Retinal pigment epithelial cell (primary cell): ENCODE results near the gene RILPL2.
"Not testable (repeated sequence)": the region's sequence is repeated elsewhere in the genome, so short reads cannot be mapped to it uniquely, and the experiment has no call there.

Experiments used
- DNase-seq: peaks from one replicate; pipeline ENCODE4 v3.0.0-alpha.2; 2010; ENCODE audit warnings: low read depth
- H3K4me3 ChIP-seq: 2 replicates; pipeline ENCODE4 v1.5.1; 2011; ENCODE audit warnings: mild to moderate bottlenecking, low read length, control low read depth, moderate library complexity
- CTCF ChIP-seq: conservative IDR thresholded peaks from 2 replicates; pipeline ENCODE4 v1.5.1; 2011; ENCODE audit warnings: low read depth, low read length, control low read depth, inconsistent platforms

The RILPL2 gene

GRCh38 chr12:123433615-123434014 is 2.9 kb downstream of the RILPL2 start:
- no peak for TF ChIP-seq CTCF
- DNase-seq: no peak
- H3K4me3 ChIP-seq: no peak overlapping the region

GRCh38 chr12:123431951-123432817 is 4.3 kb downstream of the RILPL2 start:
- not testable (repeated sequence) for H3K4me3 ChIP-seq, DNase-seq

GRCh38 chr12:123429101-123429500 is 7.4 kb downstream of the RILPL2 start:
- DNase-seq, H3K4me3 ChIP-seq: not testable (repeated sequence)

- no peak for TF ChIP-seq CTCF
- H3K4me3 ChIP-seq: no peak overlapping the region
- no peak for DNase-seq
These were observed 7.9 kb downstream of the RILPL2 start for GRCh38 chr12:123428591-123428990.

- H3K4me3 ChIP-seq: no peak overlapping the region
- no peak for DNase-seq
- TF ChIP-seq CTCF: no peak
These were observed 9.3 kb downstream of the RILPL2 start for GRCh38 chr12:123427036-123427769.

GRCh38 chr12:123421314-123421713 is 15.2 kb downstream of the RILPL2 start:
- no peak for TF ChIP-seq CTCF
- no peak for DNase-seq
- H3K4me3 ChIP-seq: no peak overlapping the region

- no peak overlapping the region for H3K4me3 ChIP-seq
- DNase-seq: no peak
- TF ChIP-seq CTCF: no peak
These were observed 26.5 kb downstream of the RILPL2 start for GRCh38 chr12:123410041-123410412.

GRCh38 chr12:123409284-123410040 is 27.0 kb downstream of the RILPL2 start:
- not testable (repeated sequence) for DNase-seq, H3K4me3 ChIP-seq

- not testable (repeated sequence) for H3K4me3 ChIP-seq, DNase-seq
These were observed 27.9 kb downstream of the RILPL2 start for GRCh38 chr12:123408619-123409018.

- not testable (repeated sequence) for H3K4me3 ChIP-seq, DNase-seq
These were observed 28.6 kb downstream of the RILPL2 start for GRCh38 chr12:123407934-123408333.

- DNase-seq, H3K4me3 ChIP-seq: not testable (repeated sequence)
These were observed 29.2 kb downstream of the RILPL2 start for GRCh38 chr12:123407269-123407668.
